Thoracic aorta (tissue), 2 donors: ENCODE results near the gene MARK4. TPM values are rescaled to one million over a fixed set of nuclear protein-coding genes. Genes with fewer than 3 reads are reported as not detected.

Source experiments
- ATAC-seq: fragments of 150-250 bp; one replicate; pipeline ENCODE4 v1.8.0; 2017; ENCODE audit warnings: low read depth; ENCODE audit not compliant: insufficient number of reproducible peaks, low FRiP score
- DNase-seq: peaks from one replicate; pipeline ENCODE4 v3.0.0-alpha.2; 2020; ENCODE audit warnings: low spot score
- H3K27ac ChIP-seq, 2 donors: fragments of 200-600 bp; sonication (generic); 1 replicate in 1 of 2; 2 replicates in 1 of 2; pipeline ENCODE4 v1.5.1; 2016; ENCODE audit warnings: mild to moderate bottlenecking in 2 of 2, moderate library complexity in 2 of 2
- H3K27me3 ChIP-seq: fragments of 200-600 bp; sonication (generic); replicated peaks from 2 replicates; pipeline ENCODE4 v1.6.0; 2016; ENCODE audit warnings: mild to moderate bottlenecking; ENCODE audit not compliant: insufficient read depth
- H3K36me3 ChIP-seq: fragments of 200-600 bp; sonication (generic); one replicate; pipeline ENCODE4 v1.5.1; 2016
- H3K4me1 ChIP-seq, 2 donors: fragments of 200-600 bp; sonication (generic); 1 replicate in 1 of 2; 2 replicates in 1 of 2; pipeline versions ENCODE4 v1.5.1 to v1.6.0; 2016; ENCODE audit warnings: low read depth in 2 of 2, mild to moderate bottlenecking in 1 of 2; ENCODE audit not compliant: control insufficient read depth in 1 of 2
- H3K4me3 ChIP-seq: fragments of 200-600 bp; sonication (generic); 2 replicates; pipeline ENCODE4 v1.5.1; 2016; ENCODE audit warnings: mild to moderate bottlenecking
- H3K9me3 ChIP-seq: fragments of 200-600 bp; sonication (generic); 2 replicates; pipeline ENCODE4 v1.5.1; 2016
- total RNA-seq, 2 donors: library from RNA; depleted of rRNA; stranded (reverse); fragments of >200 nt; gene quantifications; one replicate each; pipeline versions ENCODE4 v1.1.0 to v1.2.3, GENCODE V29; 2016
- TF ChIP-seq, protein P1 (sequence below): fragments of 200-600 bp; sonication (generic); IDR thresholded peaks from one replicate; pipeline ENCODE4 v1.5.1; 2019; ENCODE audit warnings: antibody characterized with exemption

MARK4 gene
- total RNA-seq, 2 donors from 2014 or later = 24.1 to 36.2 TPM

DNA sequence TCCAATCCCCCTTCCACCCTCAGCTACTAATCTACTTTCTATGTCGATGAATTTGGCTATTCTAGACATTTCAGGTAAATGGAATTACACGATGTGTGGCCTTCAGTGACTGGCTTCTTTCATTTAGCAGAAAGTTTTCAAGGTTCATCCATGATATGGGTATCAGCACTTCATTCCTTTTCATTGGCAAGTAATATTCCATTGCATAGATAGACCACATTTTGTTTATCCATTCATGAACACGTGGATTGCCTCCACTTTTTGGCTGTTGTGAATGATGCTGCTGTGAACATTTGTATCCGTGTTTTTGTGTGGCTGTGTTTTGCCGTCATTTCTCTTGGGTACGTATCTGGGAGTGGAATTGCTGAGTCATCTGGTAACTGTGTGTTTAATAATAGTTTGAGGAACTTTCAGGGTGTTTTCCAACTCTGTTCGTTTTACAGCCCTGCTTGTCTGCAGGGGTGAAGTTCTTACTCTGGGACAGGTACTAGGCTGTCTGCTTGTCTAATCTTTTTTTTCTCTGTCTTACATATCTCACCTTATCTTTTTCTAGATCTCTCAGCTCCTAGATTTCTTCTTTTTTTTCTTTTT is 32.5 kb downstream of the MARK4 start:
- H3K4me1 ChIP-seq = no peaks in the 10 kb centered on the region
- H3K27me3 ChIP-seq = no peaks in the 10 kb centered on the region
- no peak overlapping the region for H3K27ac ChIP-seq
- DNase-seq (no peak), ATAC-seq (no peak)
- no peak overlapping the region for H3K4me3 ChIP-seq
- H3K36me3 ChIP-seq = peaks cover 29% of the 10 kb centered on the region
- H3K9me3 ChIP-seq = no peaks in the 10 kb centered on the region
- TF ChIP-seq, protein P1, sequence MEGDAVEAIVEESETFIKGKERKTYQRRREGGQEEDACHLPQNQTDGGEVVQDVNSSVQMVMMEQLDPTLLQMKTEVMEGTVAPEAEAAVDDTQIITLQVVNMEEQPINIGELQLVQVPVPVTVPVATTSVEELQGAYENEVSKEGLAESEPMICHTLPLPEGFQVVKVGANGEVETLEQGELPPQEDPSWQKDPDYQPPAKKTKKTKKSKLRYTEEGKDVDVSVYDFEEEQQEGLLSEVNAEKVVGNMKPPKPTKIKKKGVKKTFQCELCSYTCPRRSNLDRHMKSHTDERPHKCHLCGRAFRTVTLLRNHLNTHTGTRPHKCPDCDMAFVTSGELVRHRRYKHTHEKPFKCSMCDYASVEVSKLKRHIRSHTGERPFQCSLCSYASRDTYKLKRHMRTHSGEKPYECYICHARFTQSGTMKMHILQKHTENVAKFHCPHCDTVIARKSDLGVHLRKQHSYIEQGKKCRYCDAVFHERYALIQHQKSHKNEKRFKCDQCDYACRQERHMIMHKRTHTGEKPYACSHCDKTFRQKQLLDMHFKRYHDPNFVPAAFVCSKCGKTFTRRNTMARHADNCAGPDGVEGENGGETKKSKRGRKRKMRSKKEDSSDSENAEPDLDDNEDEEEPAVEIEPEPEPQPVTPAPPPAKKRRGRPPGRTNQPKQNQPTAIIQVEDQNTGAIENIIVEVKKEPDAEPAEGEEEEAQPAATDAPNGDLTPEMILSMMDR = no peak

DNA sequence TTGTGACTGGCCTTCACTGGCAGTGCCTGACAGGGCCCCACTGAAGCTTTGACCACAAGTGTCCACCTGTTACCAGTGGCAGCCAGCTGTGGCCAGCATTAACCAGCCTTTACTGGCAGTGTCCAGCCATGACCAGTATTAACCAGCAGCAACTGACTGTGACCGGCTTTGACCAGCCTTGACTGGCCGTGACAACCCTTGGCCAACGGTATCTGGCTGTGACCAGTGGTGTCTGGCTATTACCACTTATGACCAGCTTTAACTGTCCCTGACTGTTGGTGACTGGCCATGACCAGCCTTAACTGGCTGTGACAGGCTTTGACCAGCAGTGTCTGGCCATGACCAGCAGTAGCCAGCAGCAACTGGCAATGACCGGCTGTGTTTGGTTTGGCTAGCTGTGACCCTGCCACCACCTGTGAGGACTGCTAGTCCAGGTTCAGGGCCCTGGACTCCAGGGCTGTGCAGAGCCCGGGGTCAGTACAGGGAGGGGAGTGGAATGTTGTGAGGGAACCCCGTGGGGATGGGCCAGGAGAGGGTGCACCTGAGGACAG is 39.4 kb downstream of the MARK4 start:
- Histone ChIP-seq H3K36me3 (peaks cover 18% of the 10 kb centered on the region), H3K27ac (no peak overlapping the region)

DNA sequence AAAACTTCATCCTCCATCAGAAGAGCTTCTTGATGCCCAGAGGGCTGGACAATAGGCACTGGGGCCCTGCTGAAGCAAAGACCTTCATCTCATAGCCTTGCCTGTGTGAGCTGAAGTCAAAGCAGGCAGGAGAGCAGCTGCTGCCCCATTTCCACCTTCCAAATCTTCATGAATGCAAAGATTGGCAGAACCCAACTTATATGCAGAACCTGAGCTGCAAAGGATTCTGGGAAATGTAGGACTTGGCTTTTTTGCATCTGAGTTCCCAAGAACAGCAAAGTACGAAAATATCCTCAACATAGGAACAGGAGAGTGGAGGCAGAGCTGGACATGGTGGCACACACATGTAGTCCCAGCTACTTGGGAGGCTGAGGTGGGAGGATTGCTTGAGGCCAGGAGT is 40.8 kb downstream of the MARK4 start:
- no peaks in the 10 kb centered on the region for H3K27me3 ChIP-seq
- no peak overlapping the region for H3K4me3 ChIP-seq
- no peak for DNase-seq
- ATAC-seq = no peak
- peaks cover 3% of the 10 kb centered on the region for H3K9me3 ChIP-seq
- TF ChIP-seq, protein P1 = no peak
- no peak overlapping the region for H3K27ac ChIP-seq
- peaks cover 5 to 12% of the 10 kb centered on the region in 2 donors for H3K4me1 ChIP-seq
- peaks cover 19% of the 10 kb centered on the region for H3K36me3 ChIP-seq

More for the DNA sequence above, 39.4 kb downstream of the MARK4 start:
- Histone ChIP-seq H3K4me3 (no peak overlapping the region), H3K9me3 (peaks cover 3% of the 10 kb centered on the region), H3K27me3 (no peaks in the 10 kb centered on the region), H3K4me1 (peaks cover 5 to 12% of the 10 kb centered on the region in 2 donors)
- no peak for DNase-seq
- no peak for ATAC-seq
- TF ChIP-seq, protein P1 = no peak

DNA sequence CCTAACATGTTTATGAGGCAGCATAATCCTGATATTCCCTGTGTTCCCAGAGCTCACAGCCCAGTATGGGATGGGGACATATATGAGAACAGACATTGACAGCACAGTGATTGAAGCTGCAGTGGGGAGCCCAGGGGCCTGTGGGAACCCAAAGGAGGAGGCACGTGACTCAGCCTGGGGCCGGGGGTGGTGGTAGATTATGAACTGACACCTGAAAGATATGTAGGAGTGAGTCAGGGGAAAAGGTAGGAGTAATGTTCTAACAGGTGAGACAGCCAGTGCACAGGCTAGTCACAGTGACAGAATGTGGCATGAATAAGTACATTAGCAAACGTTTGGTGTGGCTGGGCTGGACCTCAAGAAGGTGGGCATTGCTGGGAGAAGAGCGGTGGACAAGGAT is 42.6 kb downstream of the MARK4 start:
- no peak for ATAC-seq
- H3K36me3 ChIP-seq = peaks cover 14% of the 10 kb centered on the region
- H3K27me3 ChIP-seq = no peaks in the 10 kb centered on the region
- peaks cover 3% of the 10 kb centered on the region for H3K9me3 ChIP-seq
- no peak overlapping the region for H3K27ac ChIP-seq
- DNase-seq = no peak
- peaks cover 5 to 12% of the 10 kb centered on the region in 2 donors for H3K4me1 ChIP-seq
- no peak overlapping the region for H3K4me3 ChIP-seq
- TF ChIP-seq, protein P1 = no peak

DNA sequence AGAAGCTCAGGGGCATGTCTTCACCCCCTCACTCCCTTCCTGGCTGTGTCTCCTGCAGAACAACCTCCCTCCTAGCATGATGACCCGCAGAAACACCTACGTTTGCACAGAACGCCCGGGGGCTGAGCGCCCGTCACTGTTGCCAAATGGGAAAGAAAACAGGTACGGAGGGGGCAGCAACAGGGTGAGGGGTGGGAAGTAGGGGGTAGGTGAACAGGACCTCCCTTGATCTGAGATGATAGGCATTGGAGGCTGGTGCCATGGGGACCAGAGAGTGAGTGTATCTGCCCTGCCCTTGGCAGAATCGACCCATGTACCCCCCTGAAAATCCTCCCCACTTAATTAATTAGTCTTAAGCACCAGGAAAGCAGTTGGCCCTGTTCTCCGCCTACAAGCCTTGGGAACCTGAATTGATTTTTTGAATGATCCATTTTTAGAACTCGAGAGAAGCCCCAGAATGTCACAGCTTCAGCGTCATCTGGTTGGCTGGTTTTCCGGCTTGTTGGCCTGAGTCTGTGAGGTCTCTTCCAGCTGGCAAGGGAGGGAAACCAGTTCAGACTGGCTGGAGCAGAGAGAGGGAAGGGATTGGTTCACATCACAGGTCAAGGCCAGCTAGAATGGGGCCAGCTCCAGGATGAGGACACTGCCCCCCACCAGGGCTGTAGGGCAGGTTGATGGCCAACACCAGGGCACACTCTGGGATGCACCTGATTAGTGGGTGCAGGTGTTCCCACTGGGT is 43.4 kb downstream of the MARK4 start:
- Histone ChIP-seq H3K27me3 (no peaks in the 10 kb centered on the region), H3K9me3 (peaks cover 3% of the 10 kb centered on the region), H3K36me3 (peaks cover 18% of the 10 kb centered on the region), H3K4me3 (no peak overlapping the region), H3K27ac (no peak overlapping the region), H3K4me1 (peaks cover 5 to 12% of the 10 kb centered on the region in 2 donors)
- no peak for ATAC-seq
- TF ChIP-seq, protein P1 = no peak
- no peak for DNase-seq
